ENCODE results near the gene GBA3. TPM values are rescaled to one million over a fixed set of nuclear protein-coding genes. Genes with fewer than 3 reads are reported as not detected.

The GBA3 gene
- polyA plus RNA-seq, 2 of the 4 experiments (the other 2 are of a cell fraction), result not detected

GRCh38 chr4:22678940-22679854, 13.5 kb upstream of the GBA3 start (continued):
- TF ChIP-seq CBX2 (IDR thresholded peaks at IDR 0.05; ENCODE audit: borderline replicate concordance, low read depth), result no peak
- TF ChIP-seq CBX8 (IDR thresholded peaks at IDR 0.05), result no peak
- TF ChIP-seq RFX5 (IDR thresholded peaks at IDR 0.05), result no peak
- no peak for TF ChIP-seq HDAC2 (IDR thresholded peaks at IDR 0.05)

- Histone ChIP-seq H3K4me3 (no peak overlapping the region), H3K9me3 (no peaks in the 10 kb centered on the region), H3K4me1 (no peaks in the 10 kb centered on the region), H3K4me2 (no peak overlapping the region), H3K27ac (no peak overlapping the region)
- no peak for TF ChIP-seq MAFK (IDR thresholded peaks at IDR 0.05; ENCODE audit: partially characterized antibody)
- no peak for TF ChIP-seq HOXB13 (CRISPR knock-in tag; IDR thresholded peaks at IDR 0.05; ENCODE audit: low read depth)
- TF ChIP-seq HES2 (IDR thresholded peaks at IDR 0.05), result no peak
- TF ChIP-seq FOXS1 (CRISPR knock-in tag; IDR thresholded peaks at IDR 0.05), result no peak
- no peak for TF ChIP-seq ATOH8 (CRISPR knock-in tag; IDR thresholded peaks at IDR 0.05; ENCODE audit: low read depth)
- no peak for TF ChIP-seq MAX (IDR thresholded peaks at IDR 0.05)
- no peak for TF ChIP-seq HEYL (CRISPR knock-in tag; IDR thresholded peaks at IDR 0.05)
- no peak for TF ChIP-seq SMC3 (IDR thresholded peaks at IDR 0.05)
- TF ChIP-seq NFE2L2 (conservative IDR thresholded peaks at IDR 0.05; ENCODE audit: low read length), result no peak
- no peak for TF ChIP-seq CHD4 (IDR thresholded peaks at IDR 0.05; ENCODE audit: borderline replicate concordance)
- TF ChIP-seq PBX3 (IDR thresholded peaks at IDR 0.05), result no peak
- TF ChIP-seq RAD21 (conservative IDR thresholded peaks at IDR 0.05 in 1 of 2, IDR thresholded peaks at IDR 0.05 in 1 of 2), result no peak
- no peak for TF ChIP-seq ELK1 (IDR thresholded peaks at IDR 0.05; ENCODE audit: low read depth, low read length)
- TF ChIP-seq BCL3 (IDR thresholded peaks at IDR 0.05), result no peak
- no peak for TF ChIP-seq JUNB (IDR thresholded peaks at IDR 0.05)
- no peak for TF ChIP-seq HOXB5 (CRISPR knock-in tag; IDR thresholded peaks at IDR 0.05)
- TF ChIP-seq PHF8 (IDR thresholded peaks at IDR 0.05; ENCODE audit: borderline replicate concordance, low read depth), result no peak
- TF ChIP-seq TP53 (CRISPR knock-in tag; IDR thresholded peaks at IDR 0.05), result no peak
- DNase-seq (ENCODE audit: low read depth in 1 of 2, low spot score in 1 of 2) (no peak), FAIRE-seq (no peak), ATAC-seq (no peak)
- ChIA-PET POLR2A (no interaction called here), CTCF (interaction anchor here (0.9 kb wide), 1 partner anchor 19 kb away, joined by 4 read pairs; no protein-coding TSS in a partner anchor)
- 57% methylated on average over 4 of the region's 4 CpGs for WGBS (ENCODE audit: missing lambda C conversion rate)
These were observed 12.6 kb upstream of the GBA3 start for GRCh38 chr4:22680065-22680642.

Measured in A549 (cell line).